ENCODE data around the gene SNRNP70. TPM values are rescaled to one million over a fixed set of nuclear protein-coding genes. Genes with fewer than 3 reads are reported as not detected.

The SNRNP70 gene
- total RNA-seq, 2 experiments from 2014 or later = 181 to 392 TPM

DNA sequence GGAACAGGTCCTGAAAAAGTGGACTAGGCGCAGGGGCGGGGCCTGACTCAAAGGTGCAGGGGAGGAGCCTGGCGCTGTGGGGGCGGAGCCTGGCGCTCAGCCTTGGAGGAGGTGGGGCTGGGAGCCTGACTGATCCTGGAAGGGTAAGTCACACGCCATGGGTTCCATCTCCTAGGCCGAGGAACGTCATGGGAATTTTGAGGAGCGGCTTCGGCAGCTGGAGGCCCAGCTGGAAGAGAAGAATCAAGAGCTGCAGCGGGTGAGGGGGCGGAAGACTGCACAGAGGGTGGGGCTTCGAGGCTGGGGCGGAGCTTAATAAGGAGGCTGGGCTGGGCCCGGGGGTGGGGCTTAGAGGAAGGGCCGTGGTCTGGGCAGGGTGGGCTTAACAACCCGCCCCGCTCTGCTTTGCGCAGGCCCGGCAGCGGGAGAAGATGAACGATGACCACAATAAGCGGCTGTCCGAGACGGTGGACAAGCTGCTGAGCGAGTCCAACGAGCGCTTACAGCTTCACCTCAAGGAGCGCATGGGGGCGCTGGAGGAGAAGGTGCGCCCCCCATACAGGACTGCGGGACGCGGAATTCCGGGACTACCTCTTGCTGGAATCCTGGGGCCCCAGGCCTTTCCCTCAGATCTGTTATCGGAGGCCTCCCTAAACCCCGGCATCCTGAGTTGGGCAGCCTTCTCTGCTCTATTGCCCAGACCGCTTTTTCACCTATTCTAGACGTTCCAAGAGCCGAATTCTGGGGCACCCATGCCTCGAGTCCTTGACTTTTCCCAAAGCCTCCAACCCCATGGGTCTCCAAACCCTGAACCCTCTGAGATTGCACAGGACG lies 48.6 kb downstream of the SNRNP70 start:
- intact Hi-C loops (cut with micrococcal nuclease; ENCODE audit: unreplicated experiment) = loop anchor here (5.0 kb wide), 1 partner anchor 312 kb away; no protein-coding TSS in a partner anchor
- no peaks in the 10 kb centered on the region for H3K9me2 ChIP-seq (ENCODE audit: insufficient read depth, low read length)
- TF ChIP-seq, protein P1, sequence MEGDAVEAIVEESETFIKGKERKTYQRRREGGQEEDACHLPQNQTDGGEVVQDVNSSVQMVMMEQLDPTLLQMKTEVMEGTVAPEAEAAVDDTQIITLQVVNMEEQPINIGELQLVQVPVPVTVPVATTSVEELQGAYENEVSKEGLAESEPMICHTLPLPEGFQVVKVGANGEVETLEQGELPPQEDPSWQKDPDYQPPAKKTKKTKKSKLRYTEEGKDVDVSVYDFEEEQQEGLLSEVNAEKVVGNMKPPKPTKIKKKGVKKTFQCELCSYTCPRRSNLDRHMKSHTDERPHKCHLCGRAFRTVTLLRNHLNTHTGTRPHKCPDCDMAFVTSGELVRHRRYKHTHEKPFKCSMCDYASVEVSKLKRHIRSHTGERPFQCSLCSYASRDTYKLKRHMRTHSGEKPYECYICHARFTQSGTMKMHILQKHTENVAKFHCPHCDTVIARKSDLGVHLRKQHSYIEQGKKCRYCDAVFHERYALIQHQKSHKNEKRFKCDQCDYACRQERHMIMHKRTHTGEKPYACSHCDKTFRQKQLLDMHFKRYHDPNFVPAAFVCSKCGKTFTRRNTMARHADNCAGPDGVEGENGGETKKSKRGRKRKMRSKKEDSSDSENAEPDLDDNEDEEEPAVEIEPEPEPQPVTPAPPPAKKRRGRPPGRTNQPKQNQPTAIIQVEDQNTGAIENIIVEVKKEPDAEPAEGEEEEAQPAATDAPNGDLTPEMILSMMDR (conservative IDR thresholded peaks at IDR 0.05; ENCODE audit: low read length) = no peak
- no peak for TF ChIP-seq EZH2phosphoT487 (IDR thresholded peaks at IDR 0.05; ENCODE audit: borderline replicate concordance, low read depth, low read length)
- H3K79me2 ChIP-seq (ENCODE audit: insufficient read depth, low read depth, low read length) = no peaks in the 10 kb centered on the region
- peak; percentile 48 for DNase-seq (ENCODE audit: low spot score)
- BruUV-seq (replicated peaks) = no TSS peak
- peak overlapping the region; percentile 46; the same call in 1 of the 2 replicates for H3K4me2 ChIP-seq (ENCODE audit: low read length)
- no peaks in the 10 kb centered on the region for H4K20me1 ChIP-seq (ENCODE audit: insufficient read depth, low read length)
- POLR2A ChIA-PET = no interaction called here
- no peaks in the 10 kb centered on the region for H3K9me3 ChIP-seq (ENCODE audit: low read length)
- H2AFZ ChIP-seq (ENCODE audit: low read length) = peak overlapping the region; percentile 52; the same call in 1 of the 2 replicates
- H3K27ac ChIP-seq (ENCODE audit: low read depth, low read length, poor library complexity, severe bottlenecking) = no peak overlapping the region
- peaks cover 6% of the 10 kb centered on the region; the same call in 1 of the 2 replicates for H3K36me3 ChIP-seq (ENCODE audit: insufficient read depth, low read length)
- CTCF ChIA-PET (ENCODE audit: unreplicated experiment) = no interaction called here
- peaks cover 8% of the 10 kb centered on the region for H3K4me1 ChIP-seq (ENCODE audit: insufficient read depth, low read length, poor library complexity, severe bottlenecking)
- peak overlapping the region; percentile 51 for H3K4me3 ChIP-seq (ENCODE audit: low read depth, low read length, poor library complexity, severe bottlenecking)

DNA sequence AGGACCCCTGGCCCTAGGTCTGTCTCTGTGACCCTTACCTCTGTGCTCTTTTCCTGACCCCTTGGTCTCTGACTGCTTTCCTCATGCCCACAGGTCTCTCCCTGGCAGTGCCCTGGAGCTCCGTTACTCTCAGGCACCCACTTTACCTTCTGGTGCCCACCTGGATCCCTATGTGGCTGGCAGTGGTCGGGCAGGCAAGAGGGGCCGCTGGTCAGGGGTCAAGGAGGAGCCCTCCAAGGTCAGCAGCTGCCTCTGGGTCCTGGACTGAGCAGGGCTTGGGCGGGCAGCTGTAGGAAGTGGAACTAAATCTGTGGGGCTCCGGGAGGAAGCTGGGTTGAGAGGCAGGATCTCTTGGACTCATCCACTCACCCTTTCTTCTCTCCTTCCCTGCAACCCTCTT lies 50.4 kb downstream of the SNRNP70 start:
- Histone ChIP-seq H3K79me2 (ENCODE audit: insufficient read depth, low read depth, low read length) (no peaks in the 10 kb centered on the region), H3K4me1 (ENCODE audit: insufficient read depth, low read length, poor library complexity, severe bottlenecking) (no peaks in the 10 kb centered on the region), H3K9me2 (ENCODE audit: insufficient read depth, low read length) (no peaks in the 10 kb centered on the region), H3K4me2 (ENCODE audit: low read length) (no peak overlapping the region), H4K20me1 (ENCODE audit: insufficient read depth, low read length) (no peaks in the 10 kb centered on the region), H3K4me3 (ENCODE audit: low read depth, low read length, poor library complexity, severe bottlenecking) (no peak overlapping the region), H2AFZ (ENCODE audit: low read length) (no peak overlapping the region), H3K27ac (ENCODE audit: low read depth, low read length, poor library complexity, severe bottlenecking) (no peak overlapping the region), H3K36me3 (ENCODE audit: insufficient read depth, low read length) (peaks cover 6% of the 10 kb centered on the region; the same call in 1 of the 2 replicates), H3K9me3 (ENCODE audit: low read length) (no peaks in the 10 kb centered on the region)
- no TSS peak for BruUV-seq (replicated peaks)
- TF ChIP-seq, protein P1 (conservative IDR thresholded peaks at IDR 0.05; ENCODE audit: low read length) = no peak
- no peak for TF ChIP-seq EZH2phosphoT487 (IDR thresholded peaks at IDR 0.05; ENCODE audit: borderline replicate concordance, low read depth, low read length)
- ChIA-PET POLR2A (no interaction called here), CTCF (ENCODE audit: unreplicated experiment) (no interaction called here)
- DNase-seq (ENCODE audit: low spot score) = no peak
- intact Hi-C loops (cut with micrococcal nuclease; ENCODE audit: unreplicated experiment) = no loop called here

DNA sequence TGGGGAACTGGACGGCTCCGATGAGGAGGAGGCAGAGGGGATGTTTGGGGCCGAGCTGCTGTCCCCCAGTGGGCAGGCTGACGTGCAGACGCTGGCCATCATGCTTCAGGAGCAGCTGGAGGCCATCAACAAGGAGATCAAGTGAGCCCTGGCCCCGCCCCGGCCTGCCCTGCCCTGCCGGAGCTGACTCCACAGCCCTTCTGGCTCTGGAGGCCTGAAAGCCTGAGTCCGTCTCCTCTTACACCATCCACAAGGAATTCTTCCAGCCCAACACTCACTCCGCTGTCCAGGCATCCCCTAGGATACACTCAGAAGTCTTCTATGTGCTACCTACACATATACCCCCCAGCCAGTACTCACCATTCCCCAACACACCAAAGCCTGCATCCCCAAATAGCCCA lies 51.5 kb downstream of the SNRNP70 start:
- Histone ChIP-seq H3K4me1 (ENCODE audit: insufficient read depth, low read length, poor library complexity, severe bottlenecking) (no peaks in the 10 kb centered on the region), H3K4me2 (ENCODE audit: low read length) (no peak overlapping the region), H3K79me2 (ENCODE audit: insufficient read depth, low read depth, low read length) (no peaks in the 10 kb centered on the region), H3K27ac (ENCODE audit: low read depth, low read length, poor library complexity, severe bottlenecking) (no peak overlapping the region), H4K20me1 (ENCODE audit: insufficient read depth, low read length) (no peaks in the 10 kb centered on the region), H2AFZ (ENCODE audit: low read length) (no peak overlapping the region), H3K9me3 (ENCODE audit: low read length) (no peaks in the 10 kb centered on the region), H3K4me3 (ENCODE audit: low read depth, low read length, poor library complexity, severe bottlenecking) (no peak overlapping the region), H3K9me2 (ENCODE audit: insufficient read depth, low read length) (no peaks in the 10 kb centered on the region), H3K36me3 (ENCODE audit: insufficient read depth, low read length) (peaks cover 6% of the 10 kb centered on the region; the same call in 1 of the 2 replicates)
- intact Hi-C loops (cut with micrococcal nuclease; ENCODE audit: unreplicated experiment) = no loop called here
- DNase-seq (ENCODE audit: low spot score) = no peak
- no peak for TF ChIP-seq EZH2phosphoT487 (IDR thresholded peaks at IDR 0.05; ENCODE audit: borderline replicate concordance, low read depth, low read length)
- TF ChIP-seq, protein P1 (conservative IDR thresholded peaks at IDR 0.05; ENCODE audit: low read length) = no peak
- BruUV-seq (replicated peaks) = no TSS peak
- ChIA-PET CTCF (ENCODE audit: unreplicated experiment) (no interaction called here), POLR2A (no interaction called here)
